HepG2 (cell line): ENCODE data around the gene ULBP1. TPM values are rescaled to one million over a fixed set of nuclear protein-coding genes. Genes with fewer than 3 reads are reported as not detected.
A peak's percentile ranks its signal among the peaks of the same experiment; 100 is the strongest.

Experiments used
- ATAC-seq: fragments of 200-7000 bp; cut with Tn5 transposase; 3 replicates; pipeline ENCODE4 v1.9.1; 2020; ENCODE audit warnings: mild to moderate bottlenecking, moderate library complexity
- BruUV-seq: library from RNA; stranded (reverse); fragments of 400-500 nt; replicated peaks from 2 replicates; lab custom pipeline; 2021; lab: Mats Ljungman, UMichigan
- CTCF ChIA-PET: fragments of 300-600 bp; formaldehyde crosslinking; extraction: SDS; loops from one replicate; lab custom pipeline; 2021; ENCODE audit warnings: low total read pairs, inconsistent platforms, low intra/inter-chr PET ratio; lab: Yijun Ruan, JAX
- POLR2A ChIA-PET: fragments of 350-600 bp; sonication (Branson Sonifier 250); formaldehyde crosslinking; loops from one replicate; lab custom pipeline; 2020; ENCODE audit warnings: antibody characterized with exemption, inconsistent platforms; lab: Yijun Ruan, JAX
- DNase-seq: peaks from one replicate; pipeline ENCODE4 v3.0.0-alpha.2; 2015; ENCODE audit warnings: low spot score
- FAIRE-seq: peaks from 3 replicates; lab custom pipeline; 2011; peaks lifted over from hg19 to GRCh38; lab: Jason Lieb, UNC
- H2AFZ ChIP-seq: one replicate; pipeline ENCODE4 v1.6.1; 2011; ENCODE audit warnings: low read length, inconsistent platforms
- H3K27ac ChIP-seq: fragments of 300-600 bp; 3 replicates; pipeline ENCODE4 v1.8.0; 2011; ENCODE audit warnings: mixed run types, mild to moderate bottlenecking, mixed read lengths, low read length, inconsistent platforms; ENCODE audit not compliant: insufficient read depth; ENCODE audit errors: extremely low read length
- H3K27me3 ChIP-seq, 2 experiments: fragments of 200-600 bp in 1 of 2; 2 replicates in 1 of 2; 3 replicates in 1 of 2; pipeline versions ENCODE4 v1.6.0 to v1.8.0; 2011; ENCODE audit warnings: low read length in 2 of 2, mild to moderate bottlenecking in 2 of 2, moderate library complexity in 2 of 2, inconsistent platforms in 1 of 2; ENCODE audit not compliant: insufficient read depth in 2 of 2, control insufficient read depth in 1 of 2
- H3K36me3 ChIP-seq, 2 experiments: fragments of 200-600 bp in 1 of 2; replicated peaks in 1 of 2; 2 replicates in 1 of 2; 3 replicates in 1 of 2; pipeline versions ENCODE4 v1.5.1 to v1.8.0; 2011; ENCODE audit warnings: low read length in 2 of 2, inconsistent platforms in 1 of 2; ENCODE audit not compliant: insufficient read depth in 2 of 2, control insufficient read depth in 1 of 2
- H3K4me1 ChIP-seq: 2 replicates; pipeline ENCODE4 v1.5.1; 2012; ENCODE audit warnings: low read length, inconsistent platforms; ENCODE audit not compliant: insufficient read depth
- H3K4me2 ChIP-seq: 2 replicates; pipeline ENCODE4 v1.6.0; 2011; ENCODE audit warnings: low read depth, low read length, inconsistent platforms
- H3K4me3 ChIP-seq, 3 experiments: fragments of 200-600 bp in 1 of 3; sonication (generic), shearing (Covaris generic) in 1 of 3; replicated peaks in 1 of 3; 2 replicates each; pipeline ENCODE4 v1.5.1; 2011 to 2016; ENCODE audit warnings: low read length in 3 of 3, inconsistent platforms in 2 of 3, low read depth in 2 of 3, mild to moderate bottlenecking in 2 of 3, control low read depth in 1 of 3, mixed read lengths in 1 of 3; ENCODE audit not compliant: insufficient read depth in 1 of 3
- H3K79me2 ChIP-seq: one replicate; pipeline ENCODE4 v1.6.1; 2011; ENCODE audit warnings: low read length, inconsistent platforms; ENCODE audit not compliant: insufficient read depth
- H3K9ac ChIP-seq: 2 replicates; pipeline ENCODE4 v1.6.0; 2011; ENCODE audit warnings: mild to moderate bottlenecking, low read depth, low read length, inconsistent platforms; ENCODE audit not compliant: insufficient read depth
- H3K9me3 ChIP-seq: 2 replicates; pipeline ENCODE4 v1.5.1; 2012; ENCODE audit warnings: mild to moderate bottlenecking, low read length
- H4K20me1 ChIP-seq: 2 replicates; pipeline ENCODE4 v1.6.0; 2011; ENCODE audit warnings: inconsistent platforms, mild to moderate bottlenecking, low read length, moderate library complexity; ENCODE audit not compliant: insufficient read depth
- ADNP ChIP-seq: sonication (generic); formaldehyde crosslinking; IDR thresholded peaks from 2 replicates; pipeline ENCODE4 v1.4.0; 2020; ENCODE audit warnings: missing genetic modification reagents
- BCL6 ChIP-seq: IDR thresholded peaks from 2 replicates; pipeline ENCODE4 v1.6.1; 2016; ENCODE audit warnings: missing genetic modification reagents, missing compliant biosample characterization
- CREB1 ChIP-seq, 2 experiments: fragments of 450-650 bp in 1 of 2; IDR thresholded peaks; 2 replicates each; pipeline ENCODE4 v1.6.1; 2016 to 2017; ENCODE audit warnings: control low read depth in 1 of 2, mild to moderate bottlenecking in 1 of 2, missing compliant biosample characterization in 1 of 2, missing genetic modification characterization in 1 of 2
- TOPORS ChIP-seq: sonication (generic); formaldehyde crosslinking; IDR thresholded peaks from 2 replicates; pipeline ENCODE4 v1.8.0; 2023; ENCODE audit warnings: mild to moderate bottlenecking, missing genetic modification reagents
- ZFP36L1 ChIP-seq: sonication (generic); formaldehyde crosslinking; IDR thresholded peaks from 2 replicates; pipeline ENCODE4 v1.8.0; 2022; ENCODE audit warnings: mild to moderate bottlenecking, missing genetic modification reagents, moderate library complexity
- ZNF263 ChIP-seq: sonication (generic); formaldehyde crosslinking; IDR thresholded peaks from 2 replicates; pipeline ENCODE4 v1.4.0; 2020; ENCODE audit warnings: missing genetic modification reagents
- ZNF296 ChIP-seq: sonication (generic); formaldehyde crosslinking; conservative IDR thresholded peaks from 2 replicates; pipeline ENCODE4 v1.5.0; 2020; ENCODE audit warnings: mild to moderate bottlenecking, missing genetic modification reagents
- ZNF484 ChIP-seq: sonication (generic); formaldehyde crosslinking; IDR thresholded peaks from 2 replicates; pipeline ENCODE4 v1.5.1; 2020; ENCODE audit warnings: mild to moderate bottlenecking, low read depth, missing genetic modification reagents, borderline replicate concordance
- ZNF580 ChIP-seq: IDR thresholded peaks from 2 replicates; pipeline ENCODE4 v1.6.1; 2016; ENCODE audit warnings: low read depth, borderline replicate concordance
- ZNF589 ChIP-seq: sonication (generic); formaldehyde crosslinking; conservative IDR thresholded peaks from 2 replicates; pipeline ENCODE4 v1.8.0; 2022; ENCODE audit warnings: mild to moderate bottlenecking, moderate library complexity, missing genetic modification reagents
- ZNF607 ChIP-seq: sonication (generic); formaldehyde crosslinking; IDR thresholded peaks from 2 replicates; pipeline ENCODE4 v1.5.1; 2020; ENCODE audit warnings: missing genetic modification reagents, mild to moderate bottlenecking, borderline replicate concordance
- WGBS: methylation state at CpG from one replicate; pipeline ENCODE4 v1.1.6; 2017; ENCODE audit warnings: low lambda C conversion rate; 5-methylcytosine and 5-hydroxymethylcytosine counted together
- in situ Hi-C: cut with HindIII; loops from 2 replicates; pipeline ENCODE4 v1.10.0; 2017; ENCODE audit warnings: low pct_unique_long_range_greater_than_20kb; ENCODE audit not compliant: extremely low pct_ligation_motif_present
- intact Hi-C: fragments of 100-400 bp; cut with micrococcal nuclease; formaldehyde crosslinking; loops from one replicate; pipeline ENCODE4 v1.10.0; 2022; ENCODE audit not compliant: unreplicated experiment
- polyA plus RNA-seq, 8 experiments: library from polyadenylated mRNA; depleted of rRNA in 3 of 8; stranded (reverse) in 7 of 8; unstranded in 1 of 8; fragments of >200 nt; fragmentation: Illumina TruSeq in 4 of 8; extraction: Trizol in 4 of 8; gene quantifications; 2 replicates each; pipeline versions ENCODE4 v1.2.1 to v1.2.3, GENCODE V29; 2011 to 2016; ENCODE audit warnings: low read depth in 4 of 8, missing spikeins in 1 of 8, mixed read lengths in 1 of 8; ENCODE audit not compliant: insufficient read depth in 1 of 8
- total RNA-seq, 5 experiments: library from RNA; depleted of rRNA; stranded (reverse); fragments of >200 nt; fragmentation: Illumina TruSeq; extraction: Trizol; gene quantifications; 2 replicates each; pipeline ENCODE4 v1.2.3, GENCODE V29; 2016; ENCODE audit warnings: low read depth in 1 of 5

Gene ULBP1
- total and polyA plus RNA-seq, 2 of the 13 experiments (the other 11 are each of a cell fraction or from before 2014, with no cell fraction given): 0.04 to 0.09 TPM

- no peak for TF ChIP-seq CREB1 (IDR thresholded peaks at IDR 0.05)
- TF ChIP-seq CREB1 (CRISPR knock-in tag; IDR thresholded peaks at IDR 0.05): no peak
- TF ChIP-seq ZFP36L1: no peak
- TF ChIP-seq ZNF580 (CRISPR knock-in tag): no peak
- no peak for TF ChIP-seq ZNF589 (CRISPR knock-in tag)
- TF ChIP-seq ZNF484 (CRISPR knock-in tag): no peak
These were observed 24.4 kb upstream of the ULBP1 start (continued) for GRCh38 chr6:149939356-149939648.

- ATAC-seq (no peak), FAIRE-seq (no peak), DNase-seq (no peak)
- ChIA-PET POLR2A (no interaction called here), CTCF (no interaction called here)
- no peak overlapping the region for H3K4me3 ChIP-seq
- H3K36me3 ChIP-seq: no peaks in the 10 kb centered on the region
- 3% methylated on average over 6 of the region's 6 CpGs for WGBS
- no peaks in the 10 kb centered on the region for H3K9me3 ChIP-seq
- TF ChIP-seq ZNF263 (peak; percentile 74), ZNF607 (CRISPR knock-in tag) (no peak), TOPORS (no peak), ZNF296 (CRISPR knock-in tag) (no peak), BCL6 (CRISPR knock-in tag) (peak; percentile 47; the same call in 1 of the 2 replicates), ADNP (CRISPR knock-in tag) (no peak)
- no peak overlapping the region for H3K27ac ChIP-seq
- no peak overlapping the region for H2AFZ ChIP-seq
- H3K79me2 ChIP-seq: no peaks in the 10 kb centered on the region
- in situ Hi-C loops (loop anchor here (5.0 to 10.0 kb wide), 2 partner anchors 67 to 875 kb away; no protein-coding TSS in a partner anchor), intact Hi-C loops (loop anchor here (10.0 kb wide), 1 partner anchor 875 kb away; no protein-coding TSS in a partner anchor)
- H3K4me2 ChIP-seq: no peak overlapping the region
- H4K20me1 ChIP-seq: no peaks in the 10 kb centered on the region; the same call in 1 of the 2 replicates
- H3K9ac ChIP-seq: no peak overlapping the region
- BruUV-seq: no TSS peak
- H3K27me3 ChIP-seq: peaks cover 21 to 69% of the 10 kb centered on the region in 2 experiments
- peaks cover 12% of the 10 kb centered on the region for H3K4me1 ChIP-seq
These were observed 23.7 kb upstream of the ULBP1 start for GRCh38 chr6:149939909-149940671.
